HS-5 (cell line): ENCODE measurements around the gene TRAF3.
"Not testable (repeated sequence)": the region's sequence is repeated elsewhere in the genome, so short reads cannot be mapped to it uniquely, and the experiment has no call there.

Experiments
- DNase-seq: peaks from one replicate; pipeline ENCODE4 v3.0.0-alpha.2; 2012; ENCODE audit warnings: low read depth

TRAF3 gene

GRCh38 chr14:102924632-102925588 lies 147.7 kb downstream of the TRAF3 start:
- no peak for DNase-seq

- no peak for DNase-seq
Observed at GRCh38 chr14:102925646-102926045, 148.4 kb downstream of the TRAF3 start.

GRCh38 chr14:102926104-102926503 lies 148.9 kb downstream of the TRAF3 start:
- no peak for DNase-seq

GRCh38 chr14:102926840-102927239 lies 149.6 kb downstream of the TRAF3 start:
- not testable (repeated sequence) for DNase-seq

GRCh38 chr14:102927346-102927877 lies 150.2 kb downstream of the TRAF3 start:
- no peak for DNase-seq

GRCh38 chr14:102927878-102928411 lies 150.7 kb downstream of the TRAF3 start:
- no peak for DNase-seq

- DNase-seq = no peak
Observed at GRCh38 chr14:102928412-102929240, 151.4 kb downstream of the TRAF3 start.

GRCh38 chr14:102929241-102930137 lies 152.2 kb downstream of the TRAF3 start:
- no peak for DNase-seq

- DNase-seq = no peak
Observed at GRCh38 chr14:102930138-102930752, 153.0 kb downstream of the TRAF3 start.

- no peak for DNase-seq
Observed at GRCh38 chr14:102930753-102931579, 153.7 kb downstream of the TRAF3 start.

GRCh38 chr14:102931580-102932285 lies 154.5 kb downstream of the TRAF3 start:
- no peak for DNase-seq

GRCh38 chr14:102932484-102933248 lies 155.4 kb downstream of the TRAF3 start:
- no peak for DNase-seq

GRCh38 chr14:102933618-102934231 lies 156.5 kb downstream of the TRAF3 start:
- no peak for DNase-seq

- DNase-seq = no peak
Observed at GRCh38 chr14:102935756-102936155, 158.5 kb downstream of the TRAF3 start.

- no peak for DNase-seq
Observed at GRCh38 chr14:102937331-102938175, 160.3 kb downstream of the TRAF3 start.

GRCh38 chr14:102938191-102938590 lies 160.9 kb downstream of the TRAF3 start:
- no peak for DNase-seq

- DNase-seq = no peak
Observed at GRCh38 chr14:102939329-102939728, 162.1 kb downstream of the TRAF3 start.
